GM10248 (cell line): ENCODE data around the gene TUBB4A.
"Not testable (repeated sequence)": the region's sequence is repeated elsewhere in the genome, so short reads cannot be mapped to it uniquely, and the experiment has no call there.

ENCODE experiments used
- CTCF ChIA-PET: fragments of 300-600 bp; sonication (Branson Sonifier 250); formaldehyde crosslinking; extraction: SDS; loops from one replicate; lab custom pipeline; 2021; ENCODE audit warnings: antibody characterized with exemption; lab: Yijun Ruan, JAX
- POLR2A ChIA-PET: fragments of 350-650 bp; sonication (Branson Sonifier 250); formaldehyde crosslinking; extraction: SDS; loops from one replicate; lab custom pipeline; 2020; ENCODE audit warnings: antibody characterized with exemption; lab: Yijun Ruan, JAX
- DNase-seq: peaks from one replicate; pipeline ENCODE4 v3.0.0; 2012; ENCODE audit errors: extremely low spot score
- TF ChIP-seq, protein P1 (sequence below): IDR thresholded peaks from 2 replicates; pipeline ENCODE4 v1.5.1; 2012; ENCODE audit warnings: mild to moderate bottlenecking, low read depth; ENCODE audit errors: extremely low read depth, missing control alignments, control extremely low read depth

Gene TUBB4A

DNA sequence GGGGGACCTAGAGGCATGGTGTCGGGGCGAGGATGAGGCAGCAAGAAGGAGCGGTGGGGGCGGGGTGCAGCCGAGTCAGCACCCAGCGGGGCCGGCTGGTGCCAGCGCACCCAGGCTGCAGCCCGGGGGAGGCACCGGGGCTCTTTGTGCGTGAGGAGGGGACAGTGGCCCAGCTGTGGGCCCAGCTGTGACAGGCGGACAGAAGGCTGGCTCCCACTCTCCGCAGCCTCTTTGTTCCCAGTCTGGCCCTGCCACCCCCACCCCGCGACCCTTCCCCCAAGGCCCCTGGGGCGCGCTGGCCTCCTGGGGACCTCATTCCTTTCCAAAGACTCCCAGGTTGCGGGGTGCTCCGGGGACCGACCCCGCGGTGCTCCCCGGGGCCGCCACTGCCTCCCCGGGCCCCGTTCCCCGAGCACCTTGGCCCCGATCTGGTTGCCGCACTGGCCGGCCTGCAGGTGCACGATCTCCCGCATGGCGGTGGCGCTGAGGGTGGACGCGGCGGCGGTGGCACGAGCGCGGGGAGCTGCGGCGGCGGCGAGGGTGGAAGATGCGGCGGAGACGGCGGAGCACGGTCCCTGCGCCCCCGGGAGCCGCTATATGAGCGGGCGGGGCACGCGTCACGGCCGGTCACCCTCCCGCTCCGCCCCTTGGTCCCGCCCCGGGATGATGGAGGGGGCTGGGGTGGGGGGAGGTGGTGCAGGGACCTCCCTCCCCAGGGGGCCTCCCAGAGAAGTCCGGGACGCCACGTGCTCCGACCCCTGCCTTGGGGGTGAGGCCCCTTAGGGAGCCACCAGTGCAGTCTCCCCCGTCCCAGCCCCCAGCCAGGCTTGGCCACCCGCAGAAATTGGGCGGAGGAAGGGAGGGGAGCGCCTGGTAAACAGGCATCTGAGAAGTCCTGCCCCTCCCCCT, at the start of gene TUBB4A:
Gene TUBB4A (minus strand): TSS at position 570 of the 909 bp plus-strand sequence. CDS start 97 bp downstream, at position 473.
- POLR2A ChIA-PET = interaction anchor here (0.5 kb wide), 1 partner anchor 129 kb away, joined by 6 read pairs; no protein-coding TSS in a partner anchor
- TF ChIP-seq, protein P1, sequence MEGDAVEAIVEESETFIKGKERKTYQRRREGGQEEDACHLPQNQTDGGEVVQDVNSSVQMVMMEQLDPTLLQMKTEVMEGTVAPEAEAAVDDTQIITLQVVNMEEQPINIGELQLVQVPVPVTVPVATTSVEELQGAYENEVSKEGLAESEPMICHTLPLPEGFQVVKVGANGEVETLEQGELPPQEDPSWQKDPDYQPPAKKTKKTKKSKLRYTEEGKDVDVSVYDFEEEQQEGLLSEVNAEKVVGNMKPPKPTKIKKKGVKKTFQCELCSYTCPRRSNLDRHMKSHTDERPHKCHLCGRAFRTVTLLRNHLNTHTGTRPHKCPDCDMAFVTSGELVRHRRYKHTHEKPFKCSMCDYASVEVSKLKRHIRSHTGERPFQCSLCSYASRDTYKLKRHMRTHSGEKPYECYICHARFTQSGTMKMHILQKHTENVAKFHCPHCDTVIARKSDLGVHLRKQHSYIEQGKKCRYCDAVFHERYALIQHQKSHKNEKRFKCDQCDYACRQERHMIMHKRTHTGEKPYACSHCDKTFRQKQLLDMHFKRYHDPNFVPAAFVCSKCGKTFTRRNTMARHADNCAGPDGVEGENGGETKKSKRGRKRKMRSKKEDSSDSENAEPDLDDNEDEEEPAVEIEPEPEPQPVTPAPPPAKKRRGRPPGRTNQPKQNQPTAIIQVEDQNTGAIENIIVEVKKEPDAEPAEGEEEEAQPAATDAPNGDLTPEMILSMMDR = no peak

GRCh38 chr19:6551091-6551490, 49.0 kb upstream of the TUBB4A start:
- ChIA-PET POLR2A (interaction anchor here (0.5 to 4.7 kb wide), 6 partner anchors 12 to 27 kb away, joined by 3 to 37 read pairs (median 6); partner anchors contain the start of gene TNFSF9), CTCF (interaction anchor here (1.0 to 3.4 kb wide), 8 partner anchors 12 to 82 kb away, joined by 3 to 18 read pairs (median 10); no protein-coding TSS in a partner anchor)
- no peak for DNase-seq
- TF ChIP-seq, protein P1 = no peak

More for the DNA sequence above, at the start of gene TUBB4A:
- peak; percentile 77 for DNase-seq
- CTCF ChIA-PET = interaction anchor here (1.3 to 4.6 kb wide), 6 partner anchors 8 to 376 kb away, joined by 3 to 33 read pairs (median 7); partner anchors contain the start of gene DENND1C

GRCh38 chr19:6550679-6551078, 48.6 kb upstream of the TUBB4A start:
- ChIA-PET CTCF (interaction anchor here (1.0 to 3.4 kb wide), 8 partner anchors 10 to 82 kb away, joined by 3 to 18 read pairs (median 8); no protein-coding TSS in a partner anchor), POLR2A (interaction anchor here (0.5 to 4.7 kb wide), 7 partner anchors 11 to 224 kb away, joined by 3 to 37 read pairs (median 5); partner anchors contain the start of gene TNFSF9)

DNA sequence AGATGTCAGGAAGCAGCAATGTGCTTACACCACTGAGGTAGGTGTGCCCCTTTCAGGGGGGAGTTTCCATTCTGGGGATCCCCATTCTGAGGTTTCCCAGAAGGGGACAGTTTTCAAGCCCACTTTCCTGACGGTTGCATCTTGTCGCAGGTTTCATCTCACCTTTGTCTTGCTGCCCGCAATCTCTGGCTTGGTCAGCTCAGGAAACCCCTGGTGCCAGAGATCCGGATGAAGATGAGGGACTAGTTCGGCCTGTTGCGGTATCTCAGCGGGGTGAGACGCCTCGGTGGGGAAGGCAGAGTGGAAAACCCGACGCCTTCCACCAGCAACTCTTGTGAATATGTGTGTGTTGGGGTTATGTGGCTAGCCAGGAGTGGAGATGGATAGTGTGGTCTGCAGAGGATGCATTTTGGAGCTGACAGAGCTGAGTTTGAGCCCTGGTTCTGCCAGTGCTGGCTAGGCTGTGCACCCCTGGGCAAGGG, 41.8 kb upstream of the TUBB4A start:
- CTCF ChIA-PET = interaction anchor here (1.0 to 1.7 kb wide), 5 partner anchors 11 to 90 kb away, joined by 3 to 6 read pairs (median 3); no protein-coding TSS in a partner anchor
- no peak for DNase-seq
- POLR2A ChIA-PET = interaction anchor here (0.6 to 2.2 kb wide), 4 partner anchors 10 to 43 kb away, joined by 4 to 7 read pairs (median 6); partner anchors contain the start of gene TNFSF9
- TF ChIP-seq, protein P1 = no peak

More at GRCh38 chr19:6550679-6551078, 48.6 kb upstream of the TUBB4A start:
- not testable (repeated sequence) for DNase-seq

DNA sequence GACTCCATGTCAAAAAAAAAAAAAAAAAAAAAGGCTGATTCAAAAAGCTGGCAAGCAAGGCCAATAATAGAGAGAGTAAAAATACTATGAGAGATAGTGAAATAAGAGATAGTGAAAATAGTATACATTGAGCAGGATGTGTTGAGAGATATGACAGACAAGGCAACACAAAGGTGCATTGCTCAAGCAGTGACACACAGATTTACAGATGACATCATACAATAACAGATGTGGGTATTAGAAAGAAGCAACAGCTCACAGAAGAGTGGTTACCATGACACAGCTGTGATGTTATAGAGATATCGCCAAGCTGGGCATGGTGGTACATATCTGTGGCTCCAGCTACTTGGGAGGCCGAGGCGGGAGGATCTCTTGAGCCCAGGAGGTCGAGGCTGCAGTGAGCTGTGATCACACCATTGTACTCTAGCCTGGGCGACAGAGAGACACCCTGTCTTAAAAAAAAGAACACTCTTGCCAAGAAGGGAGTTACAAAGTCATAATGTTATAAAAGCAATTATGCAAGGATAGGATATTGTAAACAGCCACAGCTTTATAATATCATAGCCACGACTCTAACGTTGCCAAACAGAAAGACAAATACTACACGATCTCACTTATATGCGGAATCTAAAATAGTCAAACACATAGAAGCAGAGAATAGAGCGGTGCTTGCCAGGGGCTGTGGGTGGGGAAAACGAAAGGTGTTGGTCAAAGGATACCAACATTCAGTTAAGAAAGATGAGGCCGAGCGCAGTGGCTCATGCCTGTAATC, 39.0 kb upstream of the TUBB4A start:
- TF ChIP-seq, protein P1 = no peak
- DNase-seq = no peak
- ChIA-PET CTCF (interaction anchor here (1.2 to 2.1 kb wide), 4 partner anchors 9 to 93 kb away, joined by 5 to 8 read pairs (median 7); no protein-coding TSS in a partner anchor), POLR2A (interaction anchor here (0.7 to 4.6 kb wide), 12 partner anchors 10 to 1350 kb away, joined by 3 to 50 read pairs (median 7); partner anchors contain the start of gene TNFSF9)

DNA sequence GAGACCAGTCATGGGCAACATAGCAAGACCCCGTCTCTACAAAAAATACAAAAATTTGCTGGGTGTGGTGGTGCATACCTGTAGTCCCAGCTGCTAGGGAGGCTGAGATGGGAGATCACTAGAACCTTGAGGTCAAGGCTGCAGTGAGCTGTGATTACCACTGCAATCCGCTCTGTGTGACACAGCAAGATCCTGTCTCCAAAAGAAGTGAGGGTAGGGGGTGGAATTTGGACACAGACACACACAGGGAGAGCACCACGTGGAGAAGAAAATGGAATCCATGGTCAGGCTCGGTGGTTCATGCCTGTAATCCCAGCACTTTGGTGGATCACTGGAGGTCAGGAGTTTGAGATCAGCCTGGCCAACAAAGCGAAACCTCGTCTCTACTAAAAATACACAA, 37.4 kb upstream of the TUBB4A start:
- ChIA-PET POLR2A (interaction anchor here (0.6 to 4.6 kb wide), 10 partner anchors 8 to 1408 kb away, joined by 5 to 50 read pairs (median 7); partner anchors contain the start of genes TNFSF9 and VAV1), CTCF (interaction anchor here (1.4 to 1.8 kb wide), 2 partner anchors 11 to 13 kb away, joined by 4 to 7 read pairs; no protein-coding TSS in a partner anchor)
- TF ChIP-seq, protein P1 = no peak

More for the DNA sequence above, 37.4 kb upstream of the TUBB4A start:
- DNase-seq = no peak
